ENCODE measurements around the gene SLX4. TPM values are rescaled to one million over a fixed set of nuclear protein-coding genes. Genes with fewer than 3 reads are reported as not detected.

SLX4 gene
- total RNA-seq, 1 donor from 2014 or later: 14.1 TPM

DNA sequence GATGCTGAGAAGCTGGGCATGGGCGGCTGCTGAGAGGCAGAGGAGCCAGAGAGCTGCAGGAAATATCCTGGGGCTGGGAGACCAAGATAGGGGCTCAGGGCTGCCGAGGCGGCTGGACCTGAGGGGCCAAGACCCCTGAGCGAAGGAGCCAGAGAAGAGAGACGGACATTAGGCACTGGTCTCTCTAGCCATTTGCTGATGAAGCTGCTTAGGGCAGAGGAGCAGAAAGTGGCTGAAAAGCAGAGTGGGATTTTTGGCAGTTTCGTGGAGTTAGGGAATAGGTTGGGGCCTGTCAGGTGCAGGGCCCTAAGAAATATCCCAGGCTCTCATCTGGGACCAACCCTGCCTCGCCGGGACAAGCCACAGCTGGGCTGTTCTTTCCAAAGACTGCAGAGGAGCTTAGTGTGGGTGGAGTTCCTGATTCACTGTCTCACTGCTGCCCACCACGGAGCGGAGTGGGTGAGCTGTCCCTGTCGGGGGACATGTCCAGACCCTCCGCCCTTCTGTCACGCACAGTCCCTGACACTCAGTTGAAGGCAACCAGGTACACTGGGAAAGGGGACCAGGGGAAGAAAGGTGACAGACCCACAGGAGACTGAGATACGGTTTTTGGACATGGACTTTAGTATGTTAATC is 31.8 kb upstream of the SLX4 start:
- peaks cover 19% of the 10 kb centered on the region for H3K4me1 Mint-ChIP-seq (ENCODE audit: low read depth, unreplicated experiment)
- TF ChIP-seq CTCF (IDR thresholded peaks at IDR 0.05; ENCODE audit: partially characterized antibody, unreplicated experiment): no peak
- peak overlapping the region; percentile 62 for H3K27ac Mint-ChIP-seq (ENCODE audit: unreplicated experiment)
- H3K4me3 Mint-ChIP-seq (ENCODE audit: unreplicated experiment): no peak overlapping the region
- no peaks in the 10 kb centered on the region for H3K36me3 Mint-ChIP-seq (ENCODE audit: unreplicated experiment)
- peaks cover 5% of the 10 kb centered on the region for H3K9me3 Mint-ChIP-seq (ENCODE audit: unreplicated experiment)
- H3K27me3 Mint-ChIP-seq (ENCODE audit: unreplicated experiment): peaks cover 4% of the 10 kb centered on the region
- DNase-seq: no peak

GRCh38 chr16:3642397-3643094 is 31.1 kb upstream of the SLX4 start:
- DNase-seq: peak; percentile 54
- Mint-ChIP-seq H3K4me3 (ENCODE audit: unreplicated experiment) (peak overlapping the region; percentile 63), H3K27me3 (ENCODE audit: unreplicated experiment) (peaks cover 4% of the 10 kb centered on the region), H3K36me3 (ENCODE audit: unreplicated experiment) (no peaks in the 10 kb centered on the region), H3K4me1 (ENCODE audit: low read depth, unreplicated experiment) (peaks cover 19% of the 10 kb centered on the region), H3K9me3 (ENCODE audit: unreplicated experiment) (peaks cover 5% of the 10 kb centered on the region), H3K27ac (ENCODE audit: unreplicated experiment) (peak overlapping the region; percentile 62)
- TF ChIP-seq CTCF (IDR thresholded peaks at IDR 0.05; ENCODE audit: partially characterized antibody, unreplicated experiment): no peak

DNA sequence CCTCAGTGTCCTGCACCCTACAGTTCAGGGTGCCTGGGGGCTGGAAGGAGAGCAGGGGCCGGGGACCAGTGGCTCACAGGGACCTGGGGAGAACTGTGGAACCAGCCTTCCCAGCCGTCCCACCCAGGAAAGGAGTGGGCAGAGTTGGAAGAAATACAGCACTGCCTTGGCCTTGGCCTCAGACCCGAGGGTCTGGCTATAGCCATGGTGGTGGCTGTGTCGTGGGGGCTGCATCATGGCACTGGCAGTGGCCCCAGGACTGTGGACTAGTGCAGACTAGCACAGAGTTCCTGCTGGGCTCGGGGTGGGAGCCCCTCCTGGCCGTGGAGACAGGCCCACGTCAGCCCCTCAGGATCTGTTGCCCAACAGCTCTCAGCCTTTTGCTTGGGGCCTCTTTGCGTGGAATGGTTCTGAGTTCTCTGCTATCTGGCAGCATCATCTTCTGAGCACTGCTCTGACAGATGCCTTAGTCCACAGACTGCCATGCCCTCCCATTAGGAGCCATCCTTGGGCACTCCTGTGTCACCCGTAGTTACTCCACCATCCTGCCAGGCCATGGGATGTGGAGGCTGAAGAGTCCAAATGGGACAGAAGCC is 30.5 kb upstream of the SLX4 start:
- no peak for TF ChIP-seq CTCF (IDR thresholded peaks at IDR 0.05; ENCODE audit: partially characterized antibody, unreplicated experiment)
- Mint-ChIP-seq H3K36me3 (ENCODE audit: unreplicated experiment) (no peaks in the 10 kb centered on the region), H3K27ac (ENCODE audit: unreplicated experiment) (no peak overlapping the region), H3K9me3 (ENCODE audit: unreplicated experiment) (peaks cover 5% of the 10 kb centered on the region), H3K4me3 (ENCODE audit: unreplicated experiment) (peak overlapping the region; percentile 63), H3K27me3 (ENCODE audit: unreplicated experiment) (peaks cover 4% of the 10 kb centered on the region), H3K4me1 (ENCODE audit: low read depth, unreplicated experiment) (peaks cover 19% of the 10 kb centered on the region)
- DNase-seq: no peak

DNA sequence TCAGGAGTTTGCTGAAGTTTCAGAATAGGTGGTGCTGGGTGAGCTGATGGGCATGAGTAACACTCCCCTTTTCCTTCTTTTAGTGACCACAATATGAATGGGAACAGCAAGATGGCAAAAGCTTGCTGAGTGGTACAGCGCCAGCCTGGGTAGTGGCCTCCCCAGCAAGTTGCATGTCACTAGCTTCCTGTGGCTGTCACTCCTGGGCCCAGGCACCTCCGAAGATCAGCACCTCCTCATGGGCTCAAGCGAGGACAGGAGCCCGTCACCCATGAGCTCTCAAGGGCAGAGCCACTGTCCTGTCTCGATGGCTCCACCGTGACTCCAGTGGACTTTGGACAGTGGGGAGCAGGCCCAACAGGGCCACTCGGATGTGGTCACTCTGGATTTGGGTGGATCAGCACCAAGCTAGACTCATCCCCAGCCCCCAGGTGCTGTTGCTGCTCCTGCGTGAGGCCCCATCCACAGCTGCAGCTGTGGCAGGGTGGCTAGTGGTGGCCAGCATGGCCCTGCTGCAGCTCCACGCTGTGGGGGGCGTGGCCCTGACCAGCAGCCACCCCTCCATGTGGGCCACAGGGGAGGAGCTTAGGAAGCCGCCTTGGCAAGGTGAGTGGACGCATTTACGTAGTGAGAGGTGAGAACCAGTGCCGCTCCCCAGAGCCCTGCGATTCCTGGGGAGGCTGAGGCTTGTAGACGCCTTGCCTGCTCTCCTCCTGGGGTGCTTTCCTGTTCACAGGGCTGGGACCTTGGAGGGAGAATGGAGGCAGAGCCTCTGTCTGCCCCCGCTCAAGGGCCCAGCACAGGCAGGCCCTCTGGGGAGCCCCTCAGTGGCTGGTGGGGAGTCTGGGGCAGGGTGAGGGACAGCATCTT is 29.5 kb upstream of the SLX4 start:
- H3K9me3 Mint-ChIP-seq (ENCODE audit: unreplicated experiment): peaks cover 2% of the 10 kb centered on the region
- H3K4me1 Mint-ChIP-seq (ENCODE audit: low read depth, unreplicated experiment): peaks cover 14% of the 10 kb centered on the region
- no peak for TF ChIP-seq CTCF (IDR thresholded peaks at IDR 0.05; ENCODE audit: partially characterized antibody, unreplicated experiment)
- peaks cover 4% of the 10 kb centered on the region for H3K27me3 Mint-ChIP-seq (ENCODE audit: unreplicated experiment)
- H3K27ac Mint-ChIP-seq (ENCODE audit: unreplicated experiment): no peak overlapping the region
- H3K4me3 Mint-ChIP-seq (ENCODE audit: unreplicated experiment): no peak overlapping the region
- no peak for DNase-seq
- H3K36me3 Mint-ChIP-seq (ENCODE audit: unreplicated experiment): no peaks in the 10 kb centered on the region

Measured in glutamatergic neuron (in vitro differentiated cells).